CD14-positive monocyte (primary cell): ENCODE measurements around the gene GPX3. TPM values are rescaled to one million over a fixed set of nuclear protein-coding genes. Genes with fewer than 3 reads are reported as not detected.

ENCODE experiments used
- DNase-seq, 3 donors: peaks; one replicate each; pipeline ENCODE4 v3.0.0-alpha.2; 2011 to 2022
- H2AFZ ChIP-seq: 2 replicates; pipeline ENCODE4 v1.6.0; 2012; ENCODE audit warnings: mild to moderate bottlenecking, low read depth, low read length, inconsistent platforms; ENCODE audit not compliant: insufficient read depth, poor library complexity, severe bottlenecking
- H3K27ac ChIP-seq, 2 donors: 1 replicate in 1 of 2; 2 replicates in 1 of 2; pipeline ENCODE4 v1.5.1; 2012 to 2013; ENCODE audit warnings: low read length in 2 of 2, control low read depth in 1 of 2, inconsistent platforms in 1 of 2, low read depth in 1 of 2, mild to moderate bottlenecking in 1 of 2
- H3K27me3 ChIP-seq, 2 donors: one replicate each; pipeline versions ENCODE4 v1.6.0 to v1.6.1; 2011 to 2013; ENCODE audit warnings: low read length in 2 of 2; ENCODE audit not compliant: control insufficient read depth in 2 of 2, insufficient read depth in 2 of 2
- H3K36me3 ChIP-seq, 2 donors: replicated peaks in 1 of 2; 1 replicate in 1 of 2; 2 replicates in 1 of 2; pipeline versions ENCODE4 v1.5.1 to v1.6.1; 2012 to 2013; ENCODE audit warnings: low read length in 2 of 2, control low read depth in 1 of 2, inconsistent platforms in 1 of 2, mild to moderate bottlenecking in 1 of 2; ENCODE audit not compliant: insufficient read depth in 2 of 2, control insufficient read depth in 1 of 2
- H3K4me1 ChIP-seq, 2 donors: 1 replicate in 1 of 2; 2 replicates in 1 of 2; pipeline versions ENCODE4 v1.5.1 to v1.6.1; 2012 to 2013; ENCODE audit warnings: low read length in 2 of 2, control low read depth in 1 of 2, inconsistent platforms in 1 of 2, mild to moderate bottlenecking in 1 of 2, moderate library complexity in 1 of 2; ENCODE audit not compliant: insufficient read depth in 2 of 2, control insufficient read depth in 1 of 2
- H3K4me2 ChIP-seq: replicated peaks from 2 replicates; pipeline ENCODE3; 2012; ENCODE audit warnings: low read length, moderate library complexity, mild to moderate bottlenecking; ENCODE audit not compliant: poor library complexity, severe bottlenecking; ENCODE audit errors: extremely low read depth
- H3K4me3 ChIP-seq, 3 experiments: fragments of 200-600 bp in 1 of 3; sonication (generic) in 1 of 3; replicated peaks in 1 of 3; 1 replicate in 2 of 3; 2 replicates in 1 of 3; pipeline ENCODE4 v1.5.1; 2011 to 2013; ENCODE audit warnings: low read length in 3 of 3, mild to moderate bottlenecking in 3 of 3, control low read depth in 2 of 3, low read depth in 2 of 3, inconsistent platforms in 1 of 3, moderate library complexity in 1 of 3
- H3K79me2 ChIP-seq: 2 replicates; pipeline ENCODE4 v1.6.0; 2012; ENCODE audit warnings: mild to moderate bottlenecking, control low read depth, inconsistent platforms, low read length, moderate library complexity; ENCODE audit not compliant: insufficient read depth
- H3K9ac ChIP-seq: 2 replicates; pipeline ENCODE4 v1.6.0; 2017; ENCODE audit warnings: low read length, mild to moderate bottlenecking; ENCODE audit not compliant: insufficient read depth, poor library complexity, severe bottlenecking
- H3K9me3 ChIP-seq, 2 donors: replicated peaks in 1 of 2; 1 replicate in 1 of 2; 2 replicates in 1 of 2; pipeline versions ENCODE4 v1.5.1 to v1.6.1; 2012 to 2013; ENCODE audit warnings: low read length in 2 of 2, control low read depth in 1 of 2; ENCODE audit not compliant: control insufficient read depth in 1 of 2, insufficient read depth in 1 of 2
- H4K20me1 ChIP-seq: 2 replicates; pipeline ENCODE4 v1.6.0; 2012; ENCODE audit warnings: mild to moderate bottlenecking, low read length, control low read depth, moderate library complexity; ENCODE audit not compliant: insufficient read depth
- H3K27ac Mint-ChIP-seq, 7 donors: one replicate each; pipeline ENCODE4 v1.8.0; 2020; ENCODE audit warnings: mild to moderate bottlenecking in 7 of 7, mixed read lengths in 7 of 7, moderate library complexity in 6 of 7, inconsistent platforms in 2 of 7
- H3K27me3 Mint-ChIP-seq, 3 donors: one replicate each; pipeline ENCODE4 v1.8.0; 2021 to 2022; ENCODE audit warnings: low read depth in 3 of 3, mild to moderate bottlenecking in 3 of 3, mixed read lengths in 3 of 3, moderate library complexity in 3 of 3, inconsistent platforms in 1 of 3
- H3K36me3 Mint-ChIP-seq, 2 donors: one replicate each; pipeline ENCODE4 v1.8.0; 2020; ENCODE audit warnings: mixed read lengths in 2 of 2, inconsistent platforms in 1 of 2, mild to moderate bottlenecking in 1 of 2
- H3K4me1 Mint-ChIP-seq: one replicate; pipeline ENCODE4 v1.8.0; 2020; ENCODE audit warnings: mild to moderate bottlenecking, mixed read lengths
- H3K4me3 Mint-ChIP-seq, 2 donors: one replicate each; pipeline ENCODE4 v1.8.0; 2020; ENCODE audit warnings: mild to moderate bottlenecking in 2 of 2, mixed read lengths in 2 of 2, moderate library complexity in 1 of 2
- H3K9me3 Mint-ChIP-seq, 7 donors: one replicate each; pipeline ENCODE4 v1.8.0; 2020 to 2022; ENCODE audit warnings: mixed read lengths in 7 of 7, mild to moderate bottlenecking in 6 of 7, moderate library complexity in 6 of 7, inconsistent platforms in 2 of 7
- WGBS: methylation state at CpG from one replicate; pipeline ENCODE4 v1.1.5; 2013; ENCODE audit warnings: missing lambda C conversion rate; ENCODE audit not compliant: insufficient coverage; 5-methylcytosine and 5-hydroxymethylcytosine counted together
- intact Hi-C, 2 donors: fragments of 100-400 bp; cut with micrococcal nuclease; formaldehyde crosslinking; loops; one replicate each; pipeline versions ENCODE4 v1.15.0 to v1.15.1; 2023
- polyA plus RNA-seq, 3 donors: library from polyadenylated mRNA; depleted of rRNA in 1 of 3; unstranded in 2 of 3; stranded (reverse) in 1 of 3; fragments of 300-500 nt in 2 of 3; fragments of >200 nt in 1 of 3; fragmentation: Illumina TruSeq in 2 of 3; gene quantifications; 1 replicate in 2 of 3; 2 replicates in 1 of 3; pipeline ENCODE4 v1.2.3, GENCODE V29; 2012 to 2021
- TF ChIP-seq, protein P1 (sequence below): fragments of 200-600 bp; IDR thresholded peaks from one replicate; pipeline ENCODE4 v1.8.0; 2022; ENCODE audit warnings: antibody characterized with exemption, mild to moderate bottlenecking

Gene GPX3
- polyA plus RNA-seq, 3 donors = 3.5 to 12.7 (median 3.8) TPM

GRCh38 chr5:151002681-151003502, 17.5 kb upstream of the GPX3 start:
- Histone ChIP-seq H4K20me1 (no peaks in the 10 kb centered on the region), H3K4me1 (peaks cover 13 to 15% of the 10 kb centered on the region in 2 donors), H3K4me3 (no peak overlapping the region), H3K36me3 (no peaks in the 10 kb centered on the region), H3K79me2 (no peaks in the 10 kb centered on the region), H3K9ac (no peak overlapping the region), H3K27me3 (no peaks in the 10 kb centered on the region), H3K4me2 (no peak overlapping the region), H3K9me3 (no peaks in the 10 kb centered on the region), H3K27ac (no peak overlapping the region), H2AFZ (no peak overlapping the region)
- Mint-ChIP-seq H3K4me3 (no peak overlapping the region), H3K27ac (no peak overlapping the region), H3K4me1 (peaks cover 14% of the 10 kb centered on the region), H3K36me3 (no peaks in the 10 kb centered on the region), H3K9me3 (peaks cover 0 to 4% (median 0%) of the 10 kb centered on the region in 7 donors), H3K27me3 (peaks cover 0 to 2% (median 2%) of the 10 kb centered on the region in 3 donors)
- no peak for DNase-seq
- TF ChIP-seq, protein P1, sequence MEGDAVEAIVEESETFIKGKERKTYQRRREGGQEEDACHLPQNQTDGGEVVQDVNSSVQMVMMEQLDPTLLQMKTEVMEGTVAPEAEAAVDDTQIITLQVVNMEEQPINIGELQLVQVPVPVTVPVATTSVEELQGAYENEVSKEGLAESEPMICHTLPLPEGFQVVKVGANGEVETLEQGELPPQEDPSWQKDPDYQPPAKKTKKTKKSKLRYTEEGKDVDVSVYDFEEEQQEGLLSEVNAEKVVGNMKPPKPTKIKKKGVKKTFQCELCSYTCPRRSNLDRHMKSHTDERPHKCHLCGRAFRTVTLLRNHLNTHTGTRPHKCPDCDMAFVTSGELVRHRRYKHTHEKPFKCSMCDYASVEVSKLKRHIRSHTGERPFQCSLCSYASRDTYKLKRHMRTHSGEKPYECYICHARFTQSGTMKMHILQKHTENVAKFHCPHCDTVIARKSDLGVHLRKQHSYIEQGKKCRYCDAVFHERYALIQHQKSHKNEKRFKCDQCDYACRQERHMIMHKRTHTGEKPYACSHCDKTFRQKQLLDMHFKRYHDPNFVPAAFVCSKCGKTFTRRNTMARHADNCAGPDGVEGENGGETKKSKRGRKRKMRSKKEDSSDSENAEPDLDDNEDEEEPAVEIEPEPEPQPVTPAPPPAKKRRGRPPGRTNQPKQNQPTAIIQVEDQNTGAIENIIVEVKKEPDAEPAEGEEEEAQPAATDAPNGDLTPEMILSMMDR = no peak
- WGBS = 90% methylated on average over 5 of the region's 9 CpGs
- intact Hi-C loops = no loop called here

DNA sequence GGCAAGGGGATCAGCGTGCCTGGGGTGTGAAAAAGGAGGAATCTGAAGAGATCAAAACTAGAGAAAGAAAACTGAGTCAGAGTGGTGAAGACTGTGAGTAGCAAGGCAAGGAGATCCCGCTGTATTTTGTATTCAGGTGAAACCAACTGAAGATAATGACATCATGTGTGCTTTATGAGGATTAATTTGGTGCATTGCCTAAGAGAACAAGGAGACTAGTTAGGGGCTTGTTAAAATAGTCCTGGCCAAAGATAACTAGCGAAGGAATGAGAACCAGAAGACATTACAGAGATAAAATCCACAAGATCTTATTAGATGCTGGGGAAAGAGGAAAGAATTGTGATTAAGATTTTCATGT, 16.9 kb upstream of the GPX3 start:
- Histone ChIP-seq H3K4me3 (no peak overlapping the region), H3K9ac (no peak overlapping the region), H2AFZ (no peak overlapping the region), H3K27me3 (no peaks in the 10 kb centered on the region), H3K4me2 (no peak overlapping the region), H4K20me1 (no peaks in the 10 kb centered on the region), H3K36me3 (no peaks in the 10 kb centered on the region), H3K4me1 (peaks cover 13 to 15% of the 10 kb centered on the region in 2 donors), H3K9me3 (no peaks in the 10 kb centered on the region), H3K79me2 (no peaks in the 10 kb centered on the region), H3K27ac (no peak overlapping the region)
- Mint-ChIP-seq H3K27ac (no peak overlapping the region), H3K9me3 (peaks cover 0 to 2% (median 0%) of the 10 kb centered on the region in 7 donors), H3K27me3 (peaks cover 0 to 2% (median 2%) of the 10 kb centered on the region in 3 donors), H3K4me1 (peaks cover 14% of the 10 kb centered on the region), H3K36me3 (no peaks in the 10 kb centered on the region), H3K4me3 (no peak overlapping the region)
- WGBS = 96% methylated on average over 2 of the region's 3 CpGs
- TF ChIP-seq, protein P1 = no peak
- no peak for DNase-seq
- intact Hi-C loops = no loop called here
